Astrocyte of the spinal cord (primary cell): ENCODE data around the gene FBLN2.
A peak's percentile ranks its signal among the peaks of the same experiment; 100 is the strongest.

Experiments used
- DNase-seq: peaks from one replicate; pipeline ENCODE4 v3.0.0; 2011; ENCODE audit warnings: low read depth, low spot score
- H3K4me3 ChIP-seq: 2 replicates; pipeline ENCODE4 v1.5.1; 2011; ENCODE audit warnings: low read depth, mild to moderate bottlenecking, low read length, moderate library complexity
- in situ Hi-C: cut with HindIII; loops from 2 replicates; pipeline ENCODE4 v1.10.0; 2017; ENCODE audit warnings: low sequenced_read_pairs
- TF ChIP-seq, protein P1 (sequence below): IDR thresholded peaks from 2 replicates; pipeline ENCODE4 v1.5.1; 2012; ENCODE audit warnings: low read depth, mild to moderate bottlenecking, low read length, inconsistent platforms

FBLN2 gene

DNA sequence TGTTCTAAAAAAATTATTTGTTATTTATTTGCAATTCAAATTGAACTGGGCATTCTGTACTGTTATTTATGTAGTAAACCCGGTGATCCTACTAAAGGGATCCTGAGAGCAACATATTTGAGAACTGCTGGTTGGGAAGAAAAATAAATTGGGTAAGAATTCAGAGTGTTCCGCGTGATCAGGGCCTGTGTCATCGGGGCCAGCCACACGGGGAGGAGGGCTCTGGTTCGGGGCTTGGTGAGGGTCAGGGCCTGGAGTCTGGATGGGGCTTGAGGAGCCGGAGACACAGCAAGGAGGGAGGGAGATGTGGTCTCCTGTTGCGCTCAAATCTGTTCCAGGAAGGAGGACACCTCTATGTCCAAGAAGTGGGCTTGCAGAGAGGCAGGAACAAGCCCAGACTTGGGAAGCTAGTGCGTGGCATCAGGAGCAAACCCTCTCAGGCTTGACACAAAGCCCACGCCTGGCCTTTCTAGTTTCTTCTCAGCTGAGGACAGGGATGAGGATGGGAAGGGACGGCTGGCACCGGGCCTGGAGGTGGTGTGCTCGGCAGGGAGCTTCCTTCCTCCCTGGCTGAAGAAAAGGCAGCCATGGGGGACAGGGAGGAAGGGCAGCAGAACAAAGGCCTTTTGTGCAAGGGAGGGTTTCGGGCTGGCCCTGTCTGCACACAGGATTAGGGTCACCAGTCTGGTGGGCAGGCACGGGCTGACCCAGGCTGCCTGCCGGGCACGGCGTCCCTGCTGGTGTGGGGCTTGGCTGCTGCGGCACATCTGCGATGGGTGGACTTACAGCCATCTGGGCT, 22.9 kb upstream of the FBLN2 start:
- TF ChIP-seq, protein P1, sequence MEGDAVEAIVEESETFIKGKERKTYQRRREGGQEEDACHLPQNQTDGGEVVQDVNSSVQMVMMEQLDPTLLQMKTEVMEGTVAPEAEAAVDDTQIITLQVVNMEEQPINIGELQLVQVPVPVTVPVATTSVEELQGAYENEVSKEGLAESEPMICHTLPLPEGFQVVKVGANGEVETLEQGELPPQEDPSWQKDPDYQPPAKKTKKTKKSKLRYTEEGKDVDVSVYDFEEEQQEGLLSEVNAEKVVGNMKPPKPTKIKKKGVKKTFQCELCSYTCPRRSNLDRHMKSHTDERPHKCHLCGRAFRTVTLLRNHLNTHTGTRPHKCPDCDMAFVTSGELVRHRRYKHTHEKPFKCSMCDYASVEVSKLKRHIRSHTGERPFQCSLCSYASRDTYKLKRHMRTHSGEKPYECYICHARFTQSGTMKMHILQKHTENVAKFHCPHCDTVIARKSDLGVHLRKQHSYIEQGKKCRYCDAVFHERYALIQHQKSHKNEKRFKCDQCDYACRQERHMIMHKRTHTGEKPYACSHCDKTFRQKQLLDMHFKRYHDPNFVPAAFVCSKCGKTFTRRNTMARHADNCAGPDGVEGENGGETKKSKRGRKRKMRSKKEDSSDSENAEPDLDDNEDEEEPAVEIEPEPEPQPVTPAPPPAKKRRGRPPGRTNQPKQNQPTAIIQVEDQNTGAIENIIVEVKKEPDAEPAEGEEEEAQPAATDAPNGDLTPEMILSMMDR: no peak
- DNase-seq: peak; percentile 33
- in situ Hi-C loops: no loop called here
- H3K4me3 ChIP-seq: no peak overlapping the region

DNA sequence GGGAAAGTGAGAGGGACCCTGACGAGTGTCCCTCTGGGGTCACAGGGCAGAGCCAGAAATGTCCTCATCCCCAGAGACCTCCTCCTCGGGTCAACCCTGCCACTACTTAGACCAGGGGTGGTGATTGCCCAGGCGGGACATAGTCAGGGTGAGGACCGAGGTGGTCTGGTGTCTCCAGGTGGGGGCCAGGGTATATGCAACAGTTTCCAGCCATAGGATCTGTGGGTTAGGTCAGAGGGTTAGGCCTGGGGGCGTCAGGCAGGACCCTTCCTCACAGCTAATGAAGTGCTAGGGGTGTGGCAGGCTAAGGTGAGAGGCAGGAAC, 22.3 kb upstream of the FBLN2 start:
- in situ Hi-C loops: no loop called here
- TF ChIP-seq, protein P1: no peak
- no peak for DNase-seq
- no peak overlapping the region for H3K4me3 ChIP-seq

DNA sequence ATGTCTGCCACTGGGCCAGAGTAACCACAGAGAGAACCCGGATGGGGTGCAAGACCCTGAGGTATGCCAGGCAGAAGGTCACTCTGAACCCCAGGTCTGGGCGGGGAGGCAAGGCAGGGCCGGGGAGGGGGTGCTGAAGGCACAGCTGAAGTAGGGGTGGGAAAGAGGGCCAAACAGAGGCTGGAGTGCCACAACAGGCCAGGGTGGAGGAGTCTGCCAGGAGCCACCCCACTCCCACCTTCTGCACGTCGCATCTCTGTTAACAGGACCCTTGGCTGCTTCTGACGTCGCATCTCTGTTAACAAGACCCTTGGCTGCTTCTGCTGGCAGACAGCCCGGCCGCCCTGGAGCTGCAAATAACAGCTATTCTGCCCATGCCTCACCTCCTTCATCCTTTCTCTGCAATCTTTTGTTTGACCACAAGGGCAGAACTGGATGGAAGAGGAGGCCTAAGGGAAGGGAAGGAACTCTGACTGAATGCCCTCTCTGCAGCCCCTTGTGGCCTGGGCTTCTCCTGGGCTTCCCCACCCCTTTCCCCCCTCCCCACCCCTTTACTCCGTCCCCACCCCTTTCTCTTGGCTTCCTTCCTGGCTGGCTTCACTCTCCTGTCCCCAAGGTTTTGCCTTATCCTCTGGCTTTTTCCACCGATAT, 20.6 kb upstream of the FBLN2 start:
- TF ChIP-seq, protein P1: peak; percentile 42
- H3K4me3 ChIP-seq: no peak overlapping the region
- in situ Hi-C loops: no loop called here
- no peak for DNase-seq

DNA sequence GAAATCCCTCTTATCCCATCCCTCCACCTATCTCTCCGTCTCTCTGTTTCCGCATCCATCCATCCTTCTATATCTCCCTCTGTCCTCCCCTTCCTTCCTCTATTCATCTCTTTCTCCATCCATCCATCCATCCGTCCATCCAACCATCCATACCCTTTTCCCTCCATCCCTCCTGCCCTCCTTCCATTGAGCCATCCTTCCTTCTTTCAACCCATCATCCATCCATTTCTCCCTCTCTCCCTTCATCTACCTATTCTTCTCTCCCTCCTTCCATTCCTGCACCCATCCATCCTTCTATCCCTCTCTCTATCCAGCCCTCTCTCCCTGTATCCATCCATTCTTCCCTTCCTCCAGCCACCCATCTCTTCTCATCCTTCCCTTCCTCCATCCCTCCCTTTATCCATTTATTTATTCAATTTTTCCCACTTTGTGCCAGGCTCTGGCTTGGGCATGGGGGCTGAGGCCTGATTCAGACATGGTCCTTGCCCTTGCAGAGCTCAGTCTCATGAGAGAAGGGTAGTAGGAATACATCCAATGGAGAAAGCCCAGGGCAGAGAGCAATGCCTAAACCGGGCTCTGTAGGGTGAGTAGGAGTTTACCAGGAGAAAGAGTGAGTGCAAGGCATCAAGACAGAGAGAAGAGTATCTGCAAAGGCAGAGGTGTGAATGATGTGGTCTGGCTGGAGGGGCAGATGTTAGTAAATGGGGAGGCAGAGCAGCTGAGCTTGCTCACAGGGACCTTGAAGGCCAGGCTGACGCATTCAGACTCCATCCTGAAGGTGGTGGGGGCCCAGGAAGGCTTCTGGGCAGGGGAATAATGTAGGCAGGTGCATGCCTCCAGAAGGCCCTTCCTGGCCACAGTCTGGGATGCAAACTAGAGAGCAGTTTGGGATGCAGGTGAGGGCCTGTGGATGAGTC, 19.5 kb upstream of the FBLN2 start:
- TF ChIP-seq, protein P1: no peak
- no peak for DNase-seq
- in situ Hi-C loops: no loop called here
- no peak overlapping the region for H3K4me3 ChIP-seq

DNA sequence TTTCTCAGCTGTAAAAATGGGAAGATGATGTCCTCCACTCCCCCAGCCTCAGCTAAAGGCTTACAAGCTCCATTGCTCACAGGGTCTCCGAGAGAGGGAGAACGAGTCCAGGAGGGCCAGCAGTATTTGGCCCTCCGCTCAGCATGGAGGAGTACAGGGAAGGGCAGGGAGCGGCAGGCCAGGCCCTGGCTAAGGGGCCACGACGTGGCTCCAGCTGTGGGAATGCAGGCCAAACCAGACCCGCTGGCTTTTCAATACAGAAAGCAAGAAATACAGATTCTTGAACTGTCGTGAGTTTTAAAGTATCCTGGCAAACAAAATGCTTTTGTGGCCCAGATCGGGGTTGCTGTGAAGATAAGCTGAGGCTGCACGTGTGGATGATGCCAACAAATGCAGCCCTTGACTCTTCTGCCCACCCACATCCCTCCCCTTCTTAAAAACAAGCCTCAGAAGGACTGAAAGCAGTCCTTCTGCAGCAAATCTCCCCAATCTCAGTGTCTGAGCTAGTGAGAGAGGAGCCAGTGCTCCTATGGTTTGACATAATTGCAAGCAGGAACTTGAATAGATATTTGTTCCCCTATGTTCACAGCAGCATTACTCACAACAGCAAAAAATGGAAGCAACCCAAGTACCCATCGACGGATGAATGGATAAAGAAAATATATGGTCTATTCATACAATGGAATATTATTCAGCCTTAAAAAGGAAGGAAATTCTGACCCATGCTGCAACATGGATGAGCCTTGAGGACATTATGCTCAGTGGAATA, 18.5 kb upstream of the FBLN2 start:
- no peak overlapping the region for H3K4me3 ChIP-seq
- in situ Hi-C loops: no loop called here
- TF ChIP-seq, protein P1: no peak
- no peak for DNase-seq

DNA sequence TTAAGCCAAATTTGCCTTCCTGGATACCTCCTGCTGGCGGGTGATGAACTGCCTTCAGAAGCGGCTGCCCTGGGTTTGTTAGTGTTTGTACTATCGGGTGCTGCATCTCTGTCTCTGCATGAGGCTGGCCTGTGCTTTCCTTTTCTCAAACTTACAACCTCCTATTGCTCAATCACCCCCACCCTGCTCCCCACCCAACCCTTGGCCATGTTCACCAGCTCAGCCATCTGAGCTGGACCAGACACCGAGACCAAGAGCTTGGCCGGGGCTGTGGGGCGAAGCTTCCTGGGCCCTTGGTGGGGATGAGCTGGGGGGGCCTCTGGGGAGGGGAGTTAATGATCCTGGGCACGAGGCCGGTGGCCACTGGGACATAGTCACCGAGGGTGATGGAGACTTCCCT, 16.8 kb upstream of the FBLN2 start:
- no peak for DNase-seq

More for the DNA sequence above, 16.8 kb upstream of the FBLN2 start:
- in situ Hi-C loops: no loop called here
- no peak overlapping the region for H3K4me3 ChIP-seq
- TF ChIP-seq, protein P1: no peak
